ENCODE data around the gene DVL1.

Gene DVL1

DNA sequence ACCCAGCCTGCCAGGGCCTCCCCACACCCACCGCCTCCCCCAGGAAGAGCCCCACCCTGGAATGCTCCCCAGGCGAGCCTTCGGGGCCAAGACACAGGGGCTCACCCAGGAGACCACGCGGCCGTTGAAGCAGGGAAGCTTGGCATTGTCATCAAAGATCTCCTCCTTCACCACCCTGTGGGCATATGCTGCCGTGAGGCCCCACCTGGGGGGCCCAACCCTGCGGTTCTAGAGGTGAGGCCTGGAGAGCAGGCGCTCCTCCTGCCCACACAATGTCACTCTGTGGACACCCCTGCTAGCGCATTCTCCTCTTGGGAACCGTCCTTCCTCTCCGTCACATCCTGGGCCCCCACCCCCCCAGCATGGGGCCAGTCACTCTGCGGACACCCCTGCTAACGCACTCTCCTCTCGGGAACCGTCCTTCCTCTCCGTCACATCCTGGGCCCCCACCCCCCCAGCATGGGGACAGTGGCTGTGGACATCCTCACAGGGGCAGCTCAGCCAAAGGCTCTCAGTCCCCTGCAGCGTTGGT lies 6.6 kb downstream of the DVL1 start:
- TF ChIP-seq SIN3A (IDR thresholded peaks at IDR 0.05; ENCODE audit: borderline replicate concordance, insufficient read depth, low read length) (no peak), FOXP2 (optimal IDR thresholded peaks at IDR 0.05; ENCODE audit: borderline replicate concordance, extremely low read depth, extremely low read length, insufficient read depth) (no peak), TAF1 (IDR thresholded peaks at IDR 0.05; ENCODE audit: borderline replicate concordance, insufficient read depth, low read length) (no peak), POLR2AphosphoS5 (IDR thresholded peaks at IDR 0.05; ENCODE audit: low read depth, low read length) (no peak)
- TF ChIP-seq, protein P1, sequence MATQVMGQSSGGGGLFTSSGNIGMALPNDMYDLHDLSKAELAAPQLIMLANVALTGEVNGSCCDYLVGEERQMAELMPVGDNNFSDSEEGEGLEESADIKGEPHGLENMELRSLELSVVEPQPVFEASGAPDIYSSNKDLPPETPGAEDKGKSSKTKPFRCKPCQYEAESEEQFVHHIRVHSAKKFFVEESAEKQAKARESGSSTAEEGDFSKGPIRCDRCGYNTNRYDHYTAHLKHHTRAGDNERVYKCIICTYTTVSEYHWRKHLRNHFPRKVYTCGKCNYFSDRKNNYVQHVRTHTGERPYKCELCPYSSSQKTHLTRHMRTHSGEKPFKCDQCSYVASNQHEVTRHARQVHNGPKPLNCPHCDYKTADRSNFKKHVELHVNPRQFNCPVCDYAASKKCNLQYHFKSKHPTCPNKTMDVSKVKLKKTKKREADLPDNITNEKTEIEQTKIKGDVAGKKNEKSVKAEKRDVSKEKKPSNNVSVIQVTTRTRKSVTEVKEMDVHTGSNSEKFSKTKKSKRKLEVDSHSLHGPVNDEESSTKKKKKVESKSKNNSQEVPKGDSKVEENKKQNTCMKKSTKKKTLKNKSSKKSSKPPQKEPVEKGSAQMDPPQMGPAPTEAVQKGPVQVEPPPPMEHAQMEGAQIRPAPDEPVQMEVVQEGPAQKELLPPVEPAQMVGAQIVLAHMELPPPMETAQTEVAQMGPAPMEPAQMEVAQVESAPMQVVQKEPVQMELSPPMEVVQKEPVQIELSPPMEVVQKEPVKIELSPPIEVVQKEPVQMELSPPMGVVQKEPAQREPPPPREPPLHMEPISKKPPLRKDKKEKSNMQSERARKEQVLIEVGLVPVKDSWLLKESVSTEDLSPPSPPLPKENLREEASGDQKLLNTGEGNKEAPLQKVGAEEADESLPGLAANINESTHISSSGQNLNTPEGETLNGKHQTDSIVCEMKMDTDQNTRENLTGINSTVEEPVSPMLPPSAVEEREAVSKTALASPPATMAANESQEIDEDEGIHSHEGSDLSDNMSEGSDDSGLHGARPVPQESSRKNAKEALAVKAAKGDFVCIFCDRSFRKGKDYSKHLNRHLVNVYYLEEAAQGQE (IDR thresholded peaks at IDR 0.05; ENCODE audit: insufficient read depth in 1 of 2, low read depth in 2 of 2, low read length in 2 of 2), result no peak

DNA sequence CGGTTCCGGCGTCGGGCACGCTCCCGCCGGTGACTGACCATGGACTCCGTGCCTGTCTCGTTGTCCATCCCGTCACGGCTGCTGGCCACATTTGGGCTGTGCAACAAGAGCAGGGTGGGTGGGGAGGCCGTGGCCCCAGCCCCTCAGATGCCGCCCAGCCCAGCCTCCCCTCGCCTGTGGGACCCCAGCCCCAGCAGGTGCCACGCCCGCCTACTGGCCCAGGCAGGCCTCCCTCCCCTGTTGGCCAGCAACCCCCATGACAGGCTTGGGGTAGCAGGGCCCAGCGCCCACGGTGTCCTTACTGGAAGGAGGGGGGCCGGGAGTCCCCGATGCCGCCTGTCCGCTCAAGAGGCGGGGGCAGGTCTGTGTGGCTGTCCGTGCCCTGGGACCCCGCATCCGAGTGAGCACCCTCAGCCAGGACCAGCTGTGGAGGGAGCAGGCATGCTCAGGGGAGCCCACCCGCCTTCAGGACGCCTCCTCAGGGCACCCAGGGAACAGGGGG lies 7.1 kb downstream of the DVL1 start:
- no peak for TF ChIP-seq TAF1 (IDR thresholded peaks at IDR 0.05; ENCODE audit: borderline replicate concordance, insufficient read depth, low read length)
- TF ChIP-seq, protein P1 (IDR thresholded peaks at IDR 0.05; ENCODE audit: insufficient read depth in 1 of 2, low read depth in 2 of 2, low read length in 2 of 2), result no peak
- no peak for TF ChIP-seq FOXP2 (optimal IDR thresholded peaks at IDR 0.05; ENCODE audit: borderline replicate concordance, extremely low read depth, extremely low read length, insufficient read depth)
- no peak for TF ChIP-seq POLR2AphosphoS5 (IDR thresholded peaks at IDR 0.05; ENCODE audit: low read depth, low read length)
- no peak for TF ChIP-seq SIN3A (IDR thresholded peaks at IDR 0.05; ENCODE audit: borderline replicate concordance, insufficient read depth, low read length)

DNA sequence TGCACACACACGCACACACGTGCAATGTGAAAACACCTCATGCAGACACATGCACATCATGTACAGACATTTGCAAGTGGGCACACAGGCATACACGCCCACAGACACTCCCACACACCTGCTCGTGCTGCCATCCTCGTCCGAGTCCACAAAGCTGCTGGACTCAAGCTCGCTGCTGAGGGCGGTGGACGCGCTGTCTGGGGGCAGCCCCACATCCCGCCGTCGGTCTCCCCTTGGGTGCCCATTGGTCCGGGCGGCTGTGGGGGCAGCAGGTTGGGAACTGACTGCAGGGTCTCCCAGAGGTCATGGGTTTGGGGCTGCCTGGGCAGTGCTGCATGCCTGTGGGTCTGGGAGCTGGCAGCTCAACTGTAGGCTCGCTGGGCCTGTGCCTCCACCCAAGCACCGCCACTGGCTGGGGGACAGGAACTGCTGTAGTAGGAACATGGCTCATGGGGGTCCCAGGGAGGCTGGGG lies 7.6 kb downstream of the DVL1 start:
- TF ChIP-seq POLR2AphosphoS5 (IDR thresholded peaks at IDR 0.05; ENCODE audit: low read depth, low read length) (no peak), FOXP2 (optimal IDR thresholded peaks at IDR 0.05; ENCODE audit: borderline replicate concordance, extremely low read depth, extremely low read length, insufficient read depth) (no peak), SIN3A (IDR thresholded peaks at IDR 0.05; ENCODE audit: borderline replicate concordance, insufficient read depth, low read length) (no peak), TAF1 (IDR thresholded peaks at IDR 0.05; ENCODE audit: borderline replicate concordance, insufficient read depth, low read length) (no peak)
- TF ChIP-seq, protein P1 (IDR thresholded peaks at IDR 0.05; ENCODE audit: insufficient read depth in 1 of 2, low read depth in 2 of 2, low read length in 2 of 2), result no peak

GRCh38 chr1:1340791-1341548 lies 8.2 kb downstream of the DVL1 start:
- TF ChIP-seq POLR2AphosphoS5 (IDR thresholded peaks at IDR 0.05; ENCODE audit: low read depth, low read length) (no peak), TAF1 (IDR thresholded peaks at IDR 0.05; ENCODE audit: borderline replicate concordance, insufficient read depth, low read length) (no peak), SIN3A (IDR thresholded peaks at IDR 0.05; ENCODE audit: borderline replicate concordance, insufficient read depth, low read length) (no peak), FOXP2 (optimal IDR thresholded peaks at IDR 0.05; ENCODE audit: borderline replicate concordance, extremely low read depth, extremely low read length, insufficient read depth) (no peak)
- TF ChIP-seq, protein P1 (IDR thresholded peaks at IDR 0.05; ENCODE audit: insufficient read depth in 1 of 2, low read depth in 2 of 2, low read length in 2 of 2), result no peak
